Activated CD4-positive, alpha-beta memory T cell treated with anti-CD3 and anti-CD28 coated beads, Interleukin-2, amount 10 ng/mL, durations not matched to agents 7 days and 5 days (primary cell): ENCODE data around the gene P4HB. TPM values are rescaled to one million over a fixed set of nuclear protein-coding genes. Genes with fewer than 3 reads are reported as not detected.

Experiments used
- CTCF ChIA-PET: fragments of 350-600 bp; sonication (Branson Sonifier 250); formaldehyde crosslinking; loops from one replicate; lab custom pipeline; 2021; ENCODE audit warnings: antibody characterized with exemption, inconsistent platforms; lab: Charles Lee
- POLR2A ChIA-PET: fragments of 350-600 bp; sonication (Branson Sonifier 250); formaldehyde crosslinking; loops from one replicate; lab custom pipeline; 2021; ENCODE audit warnings: antibody characterized with exemption; lab: Charles Lee
- DNase-seq: peaks from one replicate; pipeline ENCODE4 v3.0.0-alpha.2; 2020
- H3K27ac Mint-ChIP-seq: one replicate; pipeline ENCODE4 v1.8.0; 2021; ENCODE audit warnings: mild to moderate bottlenecking, mixed read lengths
- H3K27me3 Mint-ChIP-seq: one replicate; pipeline ENCODE4 v1.8.0; 2021; ENCODE audit warnings: mixed read lengths
- H3K36me3 Mint-ChIP-seq: one replicate; pipeline ENCODE4 v1.8.0; 2021; ENCODE audit warnings: low read depth, mixed read lengths
- H3K4me1 Mint-ChIP-seq: one replicate; pipeline ENCODE4 v1.8.0; 2021; ENCODE audit warnings: mixed read lengths
- H3K4me3 Mint-ChIP-seq: one replicate; pipeline ENCODE4 v1.8.0; 2021; ENCODE audit warnings: mild to moderate bottlenecking, mixed read lengths
- H3K9me3 Mint-ChIP-seq: one replicate; pipeline ENCODE4 v1.8.0; 2021; ENCODE audit warnings: mixed read lengths
- total RNA-seq, 2 experiments: library from RNA; stranded (reverse); gene quantifications; one replicate each; pipeline ENCODE4 v1.2.3, GENCODE V29; 2021

Gene P4HB
- total RNA-seq, 2 experiments from 2014 or later: 483 to 496 TPM

GRCh38 chr17:81828656-81829055, 31.7 kb downstream of the P4HB start:
- POLR2A ChIA-PET: no interaction called here
- no peak for DNase-seq
- no peak overlapping the region for H3K4me3 Mint-ChIP-seq
- H3K4me1 Mint-ChIP-seq: peaks cover 26% of the 10 kb centered on the region
- H3K36me3 Mint-ChIP-seq: peaks cover 2% of the 10 kb centered on the region
- no peaks in the 10 kb centered on the region for H3K27me3 Mint-ChIP-seq
- H3K9me3 Mint-ChIP-seq: no peaks in the 10 kb centered on the region
- H3K27ac Mint-ChIP-seq: no peak overlapping the region
- CTCF ChIA-PET: no interaction called here

DNA sequence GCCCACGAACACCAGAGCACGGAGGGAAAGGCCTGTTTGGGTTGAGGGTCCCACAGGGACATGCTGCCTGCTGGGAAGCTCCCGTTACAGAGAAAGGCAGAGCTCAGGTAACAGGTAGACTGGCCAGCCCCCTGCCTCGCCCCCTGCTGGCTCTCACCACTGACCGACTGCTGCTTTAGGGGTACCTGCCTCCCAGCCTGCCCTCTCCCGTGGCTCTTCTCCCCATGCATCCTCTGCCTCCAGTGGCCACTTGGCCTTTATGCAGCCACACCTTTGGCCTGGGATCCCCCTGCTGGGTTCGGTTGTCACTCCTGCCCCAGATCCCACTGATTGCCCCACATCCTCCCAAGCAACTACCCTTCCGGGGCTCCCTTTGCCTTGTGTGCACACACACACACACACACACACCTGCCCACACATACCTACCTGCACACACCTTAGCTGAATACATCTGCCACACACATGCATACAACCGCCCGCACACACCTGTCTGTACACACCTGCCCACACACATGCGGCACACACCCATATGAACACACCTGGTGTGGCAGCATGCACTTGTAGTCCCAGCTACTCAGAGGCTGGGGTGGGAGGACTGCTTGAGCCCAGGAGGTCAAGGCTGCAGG, 34.4 kb downstream of the P4HB start:
- Mint-ChIP-seq H3K4me3 (no peak overlapping the region), H3K27ac (no peak overlapping the region), H3K27me3 (no peaks in the 10 kb centered on the region), H3K4me1 (peaks cover 21% of the 10 kb centered on the region), H3K9me3 (no peaks in the 10 kb centered on the region), H3K36me3 (no peaks in the 10 kb centered on the region)
- no peak for DNase-seq
- ChIA-PET CTCF (no interaction called here), POLR2A (interaction anchor here (1.2 kb wide), 1 partner anchor 44 kb away, joined by 3 read pairs; no protein-coding TSS in a partner anchor)

DNA sequence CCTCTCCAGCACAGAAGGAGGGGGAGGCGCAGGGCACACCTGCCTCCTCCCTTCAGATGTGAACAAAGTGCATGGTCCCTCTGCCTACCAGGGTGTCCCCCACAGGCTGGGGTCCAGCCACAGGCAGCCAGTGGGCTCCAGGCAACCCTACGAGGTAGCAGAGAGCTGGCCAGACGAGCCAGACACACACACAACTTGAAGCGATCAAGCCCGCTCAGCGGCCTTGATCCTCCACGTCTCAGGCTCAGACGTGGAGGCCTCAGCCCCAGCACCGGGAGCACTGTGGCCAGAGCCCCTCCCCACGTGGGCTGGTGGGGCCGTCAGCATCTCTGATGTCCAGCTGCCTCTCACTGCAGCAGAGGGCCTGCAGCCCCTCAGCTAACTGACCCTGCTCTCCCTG, 35.7 kb downstream of the P4HB start:
- Mint-ChIP-seq H3K4me1 (peaks cover 13% of the 10 kb centered on the region), H3K27me3 (no peaks in the 10 kb centered on the region), H3K36me3 (no peaks in the 10 kb centered on the region), H3K27ac (no peak overlapping the region), H3K9me3 (no peaks in the 10 kb centered on the region), H3K4me3 (no peak overlapping the region)
- CTCF ChIA-PET: no interaction called here
- no peak for DNase-seq
- POLR2A ChIA-PET: no interaction called here

GRCh38 chr17:81823820-81824550, 36.4 kb downstream of the P4HB start:
- ChIA-PET POLR2A (no interaction called here), CTCF (no interaction called here)
- Mint-ChIP-seq H3K36me3 (no peaks in the 10 kb centered on the region), H3K9me3 (no peaks in the 10 kb centered on the region), H3K4me3 (no peak overlapping the region), H3K27me3 (no peaks in the 10 kb centered on the region), H3K27ac (no peak overlapping the region), H3K4me1 (peaks cover 13% of the 10 kb centered on the region)
- DNase-seq: no peak

GRCh38 chr17:81822996-81823819, 37.1 kb downstream of the P4HB start:
- H3K36me3 Mint-ChIP-seq: no peaks in the 10 kb centered on the region
- ChIA-PET POLR2A (interaction anchor here (1.6 to 2.1 kb wide), 2 partner anchors 9 to 36 kb away, joined by 6 to 13 read pairs; partner anchors contain the start of gene MCRIP1), CTCF (no interaction called here)
- H3K9me3 Mint-ChIP-seq: no peaks in the 10 kb centered on the region
- H3K27me3 Mint-ChIP-seq: no peaks in the 10 kb centered on the region
- H3K4me1 Mint-ChIP-seq: peaks cover 13% of the 10 kb centered on the region
- DNase-seq: no peak
- H3K27ac Mint-ChIP-seq: no peak overlapping the region
- no peak overlapping the region for H3K4me3 Mint-ChIP-seq

DNA sequence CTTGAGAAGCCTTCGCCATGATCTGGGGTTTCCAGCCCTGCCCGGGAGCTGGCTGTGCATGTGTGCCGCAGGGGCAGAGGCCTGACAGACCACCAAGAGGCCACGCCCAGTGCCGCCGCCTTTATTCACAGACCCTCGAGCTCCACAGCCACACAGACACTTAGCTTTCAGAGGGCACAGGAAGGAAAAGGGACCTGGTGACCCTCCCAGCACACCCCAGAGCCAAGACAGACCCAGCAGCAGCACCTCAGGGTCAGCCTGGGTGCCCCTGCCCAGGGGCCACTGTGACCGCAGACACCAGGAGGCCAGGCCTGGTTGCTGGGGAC, 38.1 kb downstream of the P4HB start:
- Mint-ChIP-seq H3K9me3 (no peaks in the 10 kb centered on the region), H3K4me3 (no peak overlapping the region), H3K4me1 (peaks cover 13% of the 10 kb centered on the region), H3K36me3 (no peaks in the 10 kb centered on the region), H3K27ac (peak overlapping the region; percentile 44), H3K27me3 (peaks cover 4% of the 10 kb centered on the region)
- ChIA-PET POLR2A (interaction anchor here (1.2 to 2.1 kb wide), 4 partner anchors 10 to 120 kb away, joined by 3 to 13 read pairs (median 5); partner anchors contain the start of genes MCRIP1 and MRPL12), CTCF (interaction anchor here (0.7 kb wide), 1 partner anchor 71 kb away, joined by 5 read pairs; no protein-coding TSS in a partner anchor)
- DNase-seq: no peak

- CTCF ChIA-PET: interaction anchor here (0.7 kb wide), 1 partner anchor 72 kb away, joined by 5 read pairs; no protein-coding TSS in a partner anchor
- peak overlapping the region; percentile 44 for H3K27ac Mint-ChIP-seq
Observed at GRCh38 chr17:81821603-81822311, 38.6 kb downstream of the P4HB start.

DNA sequence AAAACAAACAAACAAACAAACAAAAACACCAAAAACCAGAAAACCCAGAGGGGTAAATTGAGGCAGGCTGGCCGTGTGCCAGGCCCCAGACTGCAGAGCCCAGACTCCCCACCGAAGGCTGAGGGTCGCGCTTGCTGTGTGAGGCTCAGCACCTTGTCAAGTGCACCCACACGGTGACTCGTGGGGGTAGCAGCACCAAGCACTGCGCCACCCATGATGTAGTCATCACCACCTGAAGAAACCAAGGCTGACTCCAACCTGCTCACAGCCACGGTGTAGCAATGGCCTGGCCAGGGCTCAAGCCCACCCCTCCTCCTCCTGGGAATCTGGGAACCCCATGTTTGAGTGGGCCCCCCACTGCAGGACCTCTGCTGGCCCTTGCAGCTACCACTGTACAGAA, 39.2 kb downstream of the P4HB start:
- no peaks in the 10 kb centered on the region for H3K36me3 Mint-ChIP-seq
- H3K27ac Mint-ChIP-seq: no peak overlapping the region
- no peak overlapping the region for H3K4me3 Mint-ChIP-seq
- H3K27me3 Mint-ChIP-seq: peaks cover 8% of the 10 kb centered on the region
- POLR2A ChIA-PET: interaction anchor here (1.2 to 2.1 kb wide), 3 partner anchors 11 to 119 kb away, joined by 4 to 13 read pairs (median 6); partner anchors contain the start of genes MCRIP1 and MRPL12
- CTCF ChIA-PET: no interaction called here
- no peak for DNase-seq
- peaks cover 13% of the 10 kb centered on the region for H3K4me1 Mint-ChIP-seq
- no peaks in the 10 kb centered on the region for H3K9me3 Mint-ChIP-seq

More at GRCh38 chr17:81821603-81822311, 38.6 kb downstream of the P4HB start:
- Mint-ChIP-seq H3K27me3 (peaks cover 6% of the 10 kb centered on the region), H3K9me3 (no peaks in the 10 kb centered on the region), H3K4me3 (no peak overlapping the region), H3K36me3 (no peaks in the 10 kb centered on the region), H3K4me1 (peaks cover 13% of the 10 kb centered on the region)
- POLR2A ChIA-PET: interaction anchor here (1.2 to 2.1 kb wide), 4 partner anchors 10 to 119 kb away, joined by 3 to 13 read pairs (median 5); partner anchors contain the start of genes MCRIP1 and MRPL12
- peak; percentile 60 for DNase-seq

- Mint-ChIP-seq H3K4me3 (no peak overlapping the region), H3K4me1 (peaks cover 13% of the 10 kb centered on the region), H3K27ac (no peak overlapping the region), H3K9me3 (no peaks in the 10 kb centered on the region), H3K36me3 (no peaks in the 10 kb centered on the region), H3K27me3 (peaks cover 8% of the 10 kb centered on the region)
- DNase-seq: no peak
- CTCF ChIA-PET: no interaction called here
- POLR2A ChIA-PET: interaction anchor here (0.8 kb wide), 1 partner anchor 117 kb away, joined by 3 read pairs; no protein-coding TSS in a partner anchor
Observed at GRCh38 chr17:81819708-81820107, 40.6 kb downstream of the P4HB start.

GRCh38 chr17:81817758-81818147, 42.6 kb downstream of the P4HB start:
- Mint-ChIP-seq H3K4me3 (no peak overlapping the region), H3K9me3 (no peaks in the 10 kb centered on the region), H3K27me3 (peaks cover 8% of the 10 kb centered on the region), H3K27ac (no peak overlapping the region), H3K4me1 (peaks cover 10% of the 10 kb centered on the region), H3K36me3 (no peaks in the 10 kb centered on the region)
- ChIA-PET POLR2A (no interaction called here), CTCF (no interaction called here)
- no peak for DNase-seq

- CTCF ChIA-PET: no interaction called here
Observed at GRCh38 chr17:81815646-81815986, 44.7 kb downstream of the P4HB start.

DNA sequence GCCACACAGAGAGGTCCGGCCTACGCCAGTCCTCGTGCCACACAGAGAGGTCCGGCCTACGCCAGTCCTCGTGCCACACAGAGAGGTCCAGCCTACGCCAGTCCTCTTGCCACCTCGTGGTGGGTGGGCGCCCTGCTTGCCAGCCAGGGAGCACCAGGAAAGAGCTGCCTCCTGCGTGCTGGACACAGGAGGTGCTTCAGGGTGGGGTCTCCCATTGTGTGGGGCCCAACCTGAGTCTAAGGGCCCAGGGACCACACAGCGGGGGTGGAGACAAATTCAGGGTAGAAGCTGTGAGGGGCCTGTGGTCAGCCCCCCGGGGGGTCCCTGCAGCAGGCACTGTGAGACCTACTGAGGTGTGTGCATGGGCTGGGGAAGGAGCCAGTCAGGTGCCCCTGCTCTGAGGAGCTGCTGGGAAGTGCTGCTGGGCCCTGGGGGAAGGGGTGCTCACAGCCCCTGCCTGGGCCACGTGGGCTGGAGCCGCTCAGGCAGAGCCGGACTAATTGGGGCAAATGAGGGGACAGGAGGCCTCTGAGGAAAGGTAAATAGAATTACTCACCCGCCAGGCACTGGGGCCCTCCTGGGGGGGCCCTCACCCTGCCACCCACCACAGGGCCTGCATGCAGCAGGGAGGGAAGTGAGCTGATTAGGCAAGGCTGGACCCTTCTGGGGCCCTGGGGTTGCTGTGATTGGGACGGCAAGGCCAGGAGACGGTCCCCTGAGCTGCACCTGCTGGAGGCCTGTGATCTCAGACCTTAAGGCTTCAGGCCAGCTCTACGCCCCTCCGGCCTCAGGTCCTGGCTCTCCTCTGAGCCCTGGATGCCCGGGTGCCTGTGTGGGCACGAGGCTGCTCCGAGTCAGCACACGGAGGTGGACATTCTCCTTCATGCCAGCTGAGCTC, 45.3 kb downstream of the P4HB start:
- no peaks in the 10 kb centered on the region for H3K4me1 Mint-ChIP-seq
- H3K27me3 Mint-ChIP-seq: peaks cover 8% of the 10 kb centered on the region
- ChIA-PET POLR2A (no interaction called here), CTCF (no interaction called here)
- no peaks in the 10 kb centered on the region for H3K9me3 Mint-ChIP-seq
- no peak for DNase-seq
- H3K4me3 Mint-ChIP-seq: no peak overlapping the region
- H3K27ac Mint-ChIP-seq: no peak overlapping the region
- no peaks in the 10 kb centered on the region for H3K36me3 Mint-ChIP-seq

More at GRCh38 chr17:81815646-81815986, 44.7 kb downstream of the P4HB start:
- Mint-ChIP-seq H3K4me3 (no peak overlapping the region), H3K4me1 (no peaks in the 10 kb centered on the region), H3K27me3 (peaks cover 8% of the 10 kb centered on the region), H3K27ac (no peak overlapping the region), H3K9me3 (no peaks in the 10 kb centered on the region), H3K36me3 (no peaks in the 10 kb centered on the region)
- DNase-seq: no peak
- POLR2A ChIA-PET: no interaction called here
